GM18508 (cell line): Measurements from ENCODE around the gene RNF175.

Experiments
- ATAC-seq: cut with Tn5 transposase; IDR thresholded peaks from one replicate; pipeline ENCODE4 v1.9.1; 2021; ENCODE audit warnings: moderate number of reproducible peaks; ENCODE audit not compliant: insufficient read depth, unreplicated experiment

RNF175 gene

GRCh38 chr4:153750197-153750817 lies 9.5 kb downstream of the RNF175 start:
- peak; percentile 79 for ATAC-seq

- no peak for ATAC-seq
Measured at GRCh38 chr4:153748378-153748777, 11.4 kb downstream of the RNF175 start.

DNA sequence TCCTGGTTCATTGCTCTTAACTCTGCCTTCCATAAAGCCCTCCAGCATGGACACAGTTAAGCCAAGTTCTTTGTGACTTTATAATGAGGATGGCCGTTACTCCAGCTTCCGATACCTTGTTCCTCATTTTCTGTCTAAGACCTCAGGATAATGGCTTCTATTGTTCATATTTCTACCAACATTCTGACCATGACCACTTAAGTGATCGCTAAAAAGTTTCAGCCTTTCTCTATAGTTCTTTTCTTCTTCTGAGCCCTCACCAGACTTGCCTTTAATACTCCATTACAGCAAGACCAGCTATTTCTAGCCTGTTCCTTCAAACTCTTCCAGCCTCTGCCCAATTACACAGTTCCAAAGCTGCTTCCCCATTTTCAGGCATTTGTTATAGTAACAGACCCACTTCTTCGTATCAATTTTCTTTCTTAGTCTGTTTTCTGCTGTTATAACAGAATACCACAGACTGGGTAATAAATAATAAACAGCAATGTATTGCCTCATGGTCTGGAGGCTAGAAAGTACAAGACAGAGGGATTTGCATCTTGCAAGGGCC lies 12.3 kb downstream of the RNF175 start:
- ATAC-seq: no peak

- ATAC-seq: no peak
Measured at GRCh38 chr4:153745651-153746050, 14.2 kb downstream of the RNF175 start.

- ATAC-seq: no peak
Measured at GRCh38 chr4:153741541-153741940, 18.3 kb downstream of the RNF175 start.

DNA sequence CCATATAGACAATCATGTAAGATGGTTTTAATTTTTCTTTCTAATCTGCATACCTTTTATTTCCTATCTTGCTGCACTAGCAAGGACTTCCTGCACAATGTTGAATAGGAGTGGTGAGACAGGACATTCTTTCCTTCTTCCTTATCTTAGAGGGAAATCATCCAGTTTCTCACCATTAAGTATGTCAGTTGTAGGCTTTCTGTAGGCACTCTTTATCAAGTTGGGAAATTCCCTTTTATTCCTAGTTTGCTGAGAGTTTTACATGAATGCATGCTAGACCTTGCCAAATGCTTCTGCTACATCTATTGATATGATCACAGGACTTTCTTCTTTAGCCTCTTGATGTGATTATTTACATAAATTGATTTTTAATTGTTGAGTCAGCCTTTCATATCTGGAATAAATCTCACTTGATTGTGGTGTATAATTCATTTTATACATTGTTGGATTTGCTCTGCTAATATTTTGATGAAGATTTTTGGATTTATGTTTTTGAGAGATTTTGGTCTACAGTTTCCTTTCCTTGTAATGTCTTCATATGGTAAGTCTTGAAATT lies 23.8 kb downstream of the RNF175 start:
- no peak for ATAC-seq

GRCh38 chr4:153733751-153734448 lies 25.9 kb downstream of the RNF175 start:
- ATAC-seq: no peak

DNA sequence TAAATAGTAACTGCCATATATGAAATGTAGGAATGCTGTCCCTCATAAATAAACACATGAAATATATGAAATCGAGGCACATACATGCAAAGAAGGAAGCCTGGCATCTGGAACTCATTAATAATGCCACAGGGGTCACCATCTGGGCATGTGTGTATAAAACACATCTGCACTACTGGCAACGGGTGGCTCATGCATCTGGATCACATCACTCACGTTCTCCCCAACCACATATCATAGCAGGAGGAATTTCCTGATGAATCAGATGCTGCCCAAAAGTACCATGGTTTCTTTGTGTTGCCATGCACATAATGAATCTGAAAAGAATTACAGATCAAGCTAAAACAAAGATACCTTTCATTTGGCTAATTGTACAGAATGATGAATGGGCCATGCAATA lies 28.6 kb downstream of the RNF175 start:
- no peak for ATAC-seq

DNA sequence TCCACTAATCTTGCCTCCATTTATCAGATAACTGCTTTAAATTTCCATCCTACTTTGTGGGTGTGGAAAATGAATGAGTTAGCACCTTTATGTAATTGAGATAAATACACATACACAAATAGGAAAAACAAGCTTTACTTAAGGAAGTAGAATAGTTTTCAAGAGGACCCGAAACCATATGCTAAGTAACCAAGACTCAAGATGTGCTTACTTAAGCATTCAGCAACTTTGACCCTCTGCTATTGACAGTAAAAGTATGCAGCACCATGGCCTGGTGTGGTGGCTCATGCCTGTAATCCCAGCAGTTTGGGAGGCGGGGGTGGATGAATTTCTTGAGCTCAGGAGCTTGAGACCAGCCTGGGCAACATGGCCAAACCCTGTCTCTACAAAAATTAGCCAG lies 29.9 kb downstream of the RNF175 start:
- ATAC-seq: no peak

DNA sequence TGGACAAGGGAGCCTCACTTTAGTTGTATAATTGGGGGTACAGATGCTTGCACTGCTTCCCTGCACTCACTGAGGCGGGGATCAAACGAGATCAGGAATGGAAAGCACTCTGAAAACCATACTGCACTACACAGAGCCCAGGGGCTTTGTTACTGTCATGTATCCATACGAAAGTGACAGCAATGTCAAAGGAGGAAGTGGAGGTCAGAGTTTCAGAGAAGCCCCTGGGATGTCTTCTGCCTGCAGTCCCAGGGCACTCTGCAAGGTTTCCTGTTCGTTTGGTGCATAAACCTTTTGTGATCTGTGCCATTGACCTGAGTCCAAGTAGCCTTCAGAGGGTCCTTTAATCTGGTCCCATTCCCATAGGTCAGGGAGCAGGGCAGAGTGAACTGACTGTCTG lies 31.2 kb downstream of the RNF175 start:
- peak; percentile 60 for ATAC-seq

DNA sequence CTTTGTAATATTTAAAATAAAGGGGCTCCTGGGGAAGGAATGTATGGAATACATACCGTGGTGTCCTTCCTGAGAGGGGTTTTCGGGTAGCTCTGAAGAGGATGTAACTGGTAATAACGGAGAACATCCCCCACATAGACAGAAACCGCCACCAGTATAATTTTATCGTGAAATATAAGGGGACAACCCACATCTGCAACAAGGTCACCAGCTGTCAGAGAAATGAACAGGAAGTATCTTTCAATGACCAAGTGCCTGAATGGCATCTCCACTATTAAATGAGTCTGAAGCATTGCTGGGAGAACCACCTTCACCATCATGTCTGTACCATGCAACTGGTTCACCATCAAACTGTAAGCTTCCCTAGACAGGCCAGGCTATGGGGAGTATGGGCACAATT lies 31.7 kb downstream of the RNF175 start:
- no peak for ATAC-seq

DNA sequence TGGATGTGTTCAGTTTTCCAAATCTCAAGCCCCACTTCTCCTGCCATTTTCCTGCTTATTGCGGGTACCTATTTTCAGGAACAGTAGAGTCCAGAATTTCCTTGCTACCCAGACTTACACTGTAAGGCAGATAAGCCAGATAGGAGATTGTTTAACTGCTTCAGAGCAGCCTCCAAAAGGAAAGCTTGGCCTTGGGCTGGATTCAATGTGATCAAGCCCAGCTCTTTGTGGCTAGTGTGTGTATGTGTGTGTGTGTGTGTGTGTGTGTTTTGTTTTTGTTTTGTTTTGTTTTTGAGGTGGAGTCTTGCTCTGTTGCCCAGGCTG lies 34.0 kb downstream of the RNF175 start:
- no peak for ATAC-seq

GRCh38 chr4:153725136-153725830 lies 34.5 kb downstream of the RNF175 start:
- ATAC-seq: no peak

GRCh38 chr4:153724606-153725005 lies 35.2 kb downstream of the RNF175 start:
- no peak for ATAC-seq

- no peak for ATAC-seq
Measured at GRCh38 chr4:153722036-153722435, 37.8 kb downstream of the RNF175 start.

DNA sequence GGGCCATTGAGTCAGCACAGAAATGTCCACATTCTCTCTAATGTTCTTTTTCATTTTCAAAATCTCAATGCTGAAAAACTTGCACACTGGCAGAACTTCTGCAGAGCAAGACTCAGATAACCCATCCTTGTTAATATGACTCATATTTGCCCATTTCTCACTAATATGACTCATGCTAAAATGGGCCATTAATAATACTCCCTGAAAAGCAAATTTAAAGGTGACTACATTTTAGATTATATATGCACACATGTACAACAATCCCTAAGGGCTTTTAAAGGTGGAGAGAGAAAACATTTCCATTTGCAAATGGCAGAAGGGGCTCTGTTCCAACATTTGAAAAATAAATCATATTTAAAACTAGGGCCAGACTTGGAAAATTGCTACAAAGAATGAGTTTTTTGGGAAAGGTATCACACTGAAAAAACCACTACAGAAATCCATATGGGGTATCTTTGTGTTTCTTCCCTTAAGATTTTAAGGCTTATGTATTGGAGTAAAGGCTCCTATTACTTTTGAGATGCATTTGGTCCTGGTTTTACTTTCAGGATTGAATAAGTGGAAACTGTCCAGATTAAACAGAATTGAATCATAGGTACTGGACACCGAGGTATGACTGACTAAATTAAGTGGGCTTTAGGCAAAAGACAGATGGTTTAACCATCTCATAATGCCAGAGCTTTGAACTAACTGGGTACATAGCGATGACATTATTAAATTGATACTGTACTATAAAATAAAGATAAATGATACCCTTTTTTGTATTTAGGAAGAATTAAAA lies 45.8 kb downstream of the RNF175 start:
- no peak for ATAC-seq

GRCh38 chr4:153710681-153711080 lies 49.1 kb downstream of the RNF175 start:
- ATAC-seq: no peak

DNA sequence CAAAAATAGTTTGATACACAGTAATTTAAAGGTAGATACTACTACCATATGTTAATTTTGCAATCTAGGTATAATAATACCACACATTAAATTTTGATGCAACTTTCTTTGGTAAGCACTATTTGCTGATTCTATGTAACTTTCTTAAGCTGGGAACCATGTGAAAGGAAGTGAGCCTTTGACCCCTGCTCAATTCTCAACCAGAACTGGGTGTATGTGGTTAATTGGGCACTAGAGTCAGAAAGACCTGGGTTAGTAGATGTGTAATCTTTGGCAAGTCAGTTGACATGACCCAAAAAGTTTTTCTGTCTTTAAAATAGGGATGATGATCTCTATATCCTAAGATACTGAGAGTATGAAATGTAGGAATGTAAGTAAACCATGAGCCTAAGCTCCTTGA lies 53.3 kb downstream of the RNF175 start:
- no peak for ATAC-seq

DNA sequence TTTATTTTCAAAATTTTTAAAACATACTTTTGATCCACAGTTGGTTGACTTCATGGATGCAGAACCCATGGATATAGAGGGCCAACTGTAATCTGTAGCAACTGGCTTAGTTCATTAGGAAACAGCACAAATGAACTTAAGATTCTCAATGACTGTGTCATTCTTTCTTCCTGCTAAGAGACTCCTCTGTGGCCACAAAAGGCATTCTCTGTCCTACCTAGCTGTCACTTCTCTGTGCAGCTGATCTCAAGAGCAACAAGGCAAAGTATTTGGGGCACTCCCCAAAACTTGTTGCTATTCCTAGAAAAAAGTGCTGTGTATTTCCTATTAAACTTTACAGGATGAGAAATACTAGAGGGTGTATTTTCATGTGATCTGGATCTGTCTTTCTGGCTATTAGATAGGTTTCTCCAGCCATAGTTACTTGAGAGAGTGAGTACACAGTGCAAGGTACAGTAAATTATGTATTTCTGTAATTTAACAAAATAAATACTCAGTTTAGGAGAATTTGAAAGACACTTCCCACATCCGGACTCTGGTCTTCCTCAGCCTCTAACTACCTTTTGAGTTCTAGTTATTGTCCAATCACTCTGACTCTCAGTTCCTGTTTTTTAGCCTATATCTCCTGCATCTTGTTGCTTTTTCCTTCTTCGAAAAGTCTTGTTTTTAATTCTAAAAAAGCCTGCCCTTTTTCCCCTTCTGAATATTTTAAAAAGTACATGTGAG lies 53.9 kb downstream of the RNF175 start:
- no peak for ATAC-seq

GRCh38 chr4:153704522-153704921 lies 55.3 kb downstream of the RNF175 start:
- no peak for ATAC-seq
